Transverse colon (tissue), 4 donors: ENCODE results near the gene PTPRG. TPM values are rescaled to one million over a fixed set of nuclear protein-coding genes. Genes with fewer than 3 reads are reported as not detected.

Source experiments
- DNase-seq: peaks from one replicate; pipeline ENCODE4 v3.0.0-alpha.2; 2019
- H3K27ac ChIP-seq, 4 donors: fragments of 200-600 bp; sonication (generic); 2 replicates each; pipeline ENCODE4 v1.5.1; 2016 to 2018; ENCODE audit warnings: inconsistent platforms in 4 of 4
- H3K27me3 ChIP-seq: fragments of 200-600 bp; sonication (generic); 2 replicates; pipeline ENCODE4 v1.5.1; 2017; ENCODE audit warnings: inconsistent platforms
- H3K36me3 ChIP-seq, 4 donors: fragments of 200-600 bp; sonication (generic); 2 replicates each; pipeline ENCODE4 v1.5.1; 2017 to 2019; ENCODE audit warnings: inconsistent platforms in 4 of 4
- H3K4me1 ChIP-seq, 4 donors: fragments of 200-600 bp; sonication (generic); 2 replicates each; pipeline ENCODE4 v1.5.1; 2017 to 2020; ENCODE audit warnings: inconsistent platforms in 4 of 4
- H3K4me3 ChIP-seq, 4 donors: fragments of 200-600 bp; sonication (generic); 1 replicate in 1 of 4; 2 replicates in 3 of 4; pipeline versions ENCODE4 v1.5.1 to v1.6.1; 2017 to 2019; ENCODE audit warnings: inconsistent platforms in 4 of 4
- H3K9me3 ChIP-seq, 2 donors: fragments of 200-600 bp; sonication (generic); 2 replicates each; pipeline ENCODE4 v1.5.1; 2017 to 2019; ENCODE audit warnings: inconsistent platforms in 2 of 2
- EP300 ChIP-seq: sonication (generic); formaldehyde crosslinking; IDR thresholded peaks from one replicate; pipeline ENCODE4 v1.6.1; 2017; ENCODE audit warnings: antibody characterized with exemption, low read depth
- POLR2A ChIP-seq: fragments of 450-650 bp; IDR thresholded peaks from one replicate; pipeline ENCODE4 v1.6.1; 2016; ENCODE audit warnings: antibody characterized with exemption, mild to moderate bottlenecking, moderate library complexity
- POLR2AphosphoS5 ChIP-seq, 3 donors: sonication (generic); formaldehyde crosslinking; IDR thresholded peaks; one replicate each; pipeline ENCODE4 v1.6.1; 2016; ENCODE audit warnings: antibody characterized with exemption in 3 of 3
- WGBS, 2 donors: methylation state at CpG; one replicate each; pipeline ENCODE4 v1.1.5; 2018; ENCODE audit warnings: low coverage in 1 of 2; 5-methylcytosine and 5-hydroxymethylcytosine counted together
- in situ Hi-C, 4 donors: fragments of 200-750 bp; cut with MboI; loops; one replicate each; pipeline versions ENCODE4 v1.15.0 to v1.15.1; 2017; ENCODE audit warnings: low sequenced_read_pairs in 3 of 4, low pct_ligation_motif_present in 1 of 4, low pct_unique_long_range_greater_than_20kb in 1 of 4
- intact Hi-C: fragments of 100-400 bp; cut with DNase I; formaldehyde crosslinking; loops from one replicate; pipeline ENCODE4 v1.15.1; 2023; ENCODE audit warnings: low total_unique reads
- total RNA-seq, 4 donors: library from RNA; depleted of rRNA; stranded (reverse); fragments of >200 nt; gene quantifications; one replicate each; pipeline ENCODE4 v1.1.0, GENCODE V29; 2016
- TF ChIP-seq, protein P1 (sequence below), 5 experiments: fragments of 200-600 bp in 3 of 5; fragments of 450-650 bp in 2 of 5; sonication (generic) in 3 of 5; IDR thresholded peaks; 1 replicate in 2 of 5; 2 replicates in 3 of 5; pipeline ENCODE4 v1.5.1; 2016 to 2017; ENCODE audit warnings: antibody characterized with exemption in 5 of 5, inconsistent platforms in 3 of 5, mild to moderate bottlenecking in 2 of 5, moderate library complexity in 1 of 5

The PTPRG gene
- total RNA-seq, 4 donors from 2014 or later = 29.2 to 83.4 (median 41.6) TPM

DNA sequence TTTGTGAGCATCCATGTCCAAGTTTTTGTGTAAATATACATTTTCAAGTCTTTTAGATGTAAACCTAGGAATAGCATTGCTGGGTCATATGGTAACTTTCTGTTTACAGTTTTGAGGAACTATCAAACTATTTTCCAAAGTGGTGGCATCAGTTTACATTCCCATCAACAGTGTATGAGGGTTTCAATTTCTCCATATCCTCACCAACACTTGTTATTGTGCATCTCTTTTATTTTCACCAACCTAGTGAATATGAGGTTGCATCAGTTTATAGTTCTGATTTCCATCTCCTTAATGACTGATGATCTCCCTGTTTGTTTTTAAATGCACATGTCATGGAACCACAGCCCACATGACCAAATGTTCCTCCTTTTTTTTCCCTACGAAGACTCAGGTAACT lies 610.8 kb downstream of the PTPRG start:
- in situ Hi-C loops = no loop called here
- WGBS, 2 donors = 93 to 100% methylated on average over 1 of the region's 1 CpG
- H3K4me3 ChIP-seq = no peak overlapping the region
- H3K36me3 ChIP-seq = no peaks in the 10 kb centered on the region
- no peak overlapping the region for H3K27ac ChIP-seq
- intact Hi-C loops = no loop called here
- H3K9me3 ChIP-seq = no peaks in the 10 kb centered on the region
- H3K4me1 ChIP-seq = no peaks in the 10 kb centered on the region
- H3K27me3 ChIP-seq = no peaks in the 10 kb centered on the region
- no peak for DNase-seq
- TF ChIP-seq POLR2A (no peak), POLR2AphosphoS5 (IDR thresholded peaks at IDR 0.05) (no peak), EP300 (no peak)
- TF ChIP-seq, protein P1, sequence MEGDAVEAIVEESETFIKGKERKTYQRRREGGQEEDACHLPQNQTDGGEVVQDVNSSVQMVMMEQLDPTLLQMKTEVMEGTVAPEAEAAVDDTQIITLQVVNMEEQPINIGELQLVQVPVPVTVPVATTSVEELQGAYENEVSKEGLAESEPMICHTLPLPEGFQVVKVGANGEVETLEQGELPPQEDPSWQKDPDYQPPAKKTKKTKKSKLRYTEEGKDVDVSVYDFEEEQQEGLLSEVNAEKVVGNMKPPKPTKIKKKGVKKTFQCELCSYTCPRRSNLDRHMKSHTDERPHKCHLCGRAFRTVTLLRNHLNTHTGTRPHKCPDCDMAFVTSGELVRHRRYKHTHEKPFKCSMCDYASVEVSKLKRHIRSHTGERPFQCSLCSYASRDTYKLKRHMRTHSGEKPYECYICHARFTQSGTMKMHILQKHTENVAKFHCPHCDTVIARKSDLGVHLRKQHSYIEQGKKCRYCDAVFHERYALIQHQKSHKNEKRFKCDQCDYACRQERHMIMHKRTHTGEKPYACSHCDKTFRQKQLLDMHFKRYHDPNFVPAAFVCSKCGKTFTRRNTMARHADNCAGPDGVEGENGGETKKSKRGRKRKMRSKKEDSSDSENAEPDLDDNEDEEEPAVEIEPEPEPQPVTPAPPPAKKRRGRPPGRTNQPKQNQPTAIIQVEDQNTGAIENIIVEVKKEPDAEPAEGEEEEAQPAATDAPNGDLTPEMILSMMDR (IDR thresholded peaks at IDR 0.05) = no peak

GRCh38 chr3:62173939-62174515 lies 612.7 kb downstream of the PTPRG start:
- in situ Hi-C loops = no loop called here
- whole genome bisulfite sequencing, 2 donors = 67 to 80% methylated on average over 7 of the region's 7 CpGs
- H3K27me3 ChIP-seq = no peaks in the 10 kb centered on the region

GRCh38 chr3:62175161-62175560 lies 613.8 kb downstream of the PTPRG start:
- WGBS, 2 donors = 87 to 95% methylated on average over 6 of the region's 6 CpGs
- Histone ChIP-seq H3K27me3 (no peaks in the 10 kb centered on the region), H3K36me3 (no peaks in the 10 kb centered on the region), H3K4me1 (no peaks in the 10 kb centered on the region), H3K9me3 (no peaks in the 10 kb centered on the region), H3K27ac (no peak overlapping the region), H3K4me3 (no peak overlapping the region)
- DNase-seq = no peak
- TF ChIP-seq, protein P1 (IDR thresholded peaks at IDR 0.05) = no peak
- TF ChIP-seq EP300 (no peak), POLR2A (no peak)
- intact Hi-C loops (no loop called here), in situ Hi-C loops (loop anchor here in 2 of 4 donors (25.0 kb wide), 1 partner anchor 613 kb away; the partner anchor contains the start of gene PTPRG (in 2 of the 2))

More at GRCh38 chr3:62173939-62174515, 612.7 kb downstream of the PTPRG start:
- Histone ChIP-seq H3K4me1 (no peaks in the 10 kb centered on the region), H3K36me3 (no peaks in the 10 kb centered on the region), H3K27ac (no peak overlapping the region), H3K9me3 (no peaks in the 10 kb centered on the region), H3K4me3 (no peak overlapping the region)
- intact Hi-C loops = no loop called here
- no peak for DNase-seq
- TF ChIP-seq POLR2AphosphoS5 (IDR thresholded peaks at IDR 0.05) = no peak
- TF ChIP-seq, protein P1 (IDR thresholded peaks at IDR 0.05) = no peak
- TF ChIP-seq POLR2A = no peak
- TF ChIP-seq EP300 = no peak

- intact Hi-C loops (no loop called here), in situ Hi-C loops (loop anchor here in 2 of 4 donors (25.0 kb wide), 1 partner anchor 616 kb away; the partner anchor contains the start of gene PTPRG (in 2 of the 2))
- no peaks in the 10 kb centered on the region for H3K9me3 ChIP-seq
- no peaks in the 10 kb centered on the region for H3K36me3 ChIP-seq
- no peak for DNase-seq
- TF ChIP-seq EP300 = no peak
- TF ChIP-seq, protein P1 (IDR thresholded peaks at IDR 0.05) = no peak
- no peak for TF ChIP-seq POLR2AphosphoS5 (IDR thresholded peaks at IDR 0.05)
- no peak for TF ChIP-seq POLR2A
- no peaks in the 10 kb centered on the region for H3K4me1 ChIP-seq
- no peak overlapping the region for H3K4me3 ChIP-seq
- H3K27me3 ChIP-seq = no peaks in the 10 kb centered on the region
- H3K27ac ChIP-seq = no peak overlapping the region
Measured at GRCh38 chr3:62178032-62178431, 616.7 kb downstream of the PTPRG start.
